Measurements from ENCODE around the gene GLIS1. TPM values are rescaled to one million over a fixed set of nuclear protein-coding genes. Genes with fewer than 3 reads are reported as not detected.

Gene GLIS1
- total and polyA plus RNA-seq, 7 donors = 0.03 to 0.40 (median 0.15) TPM

DNA sequence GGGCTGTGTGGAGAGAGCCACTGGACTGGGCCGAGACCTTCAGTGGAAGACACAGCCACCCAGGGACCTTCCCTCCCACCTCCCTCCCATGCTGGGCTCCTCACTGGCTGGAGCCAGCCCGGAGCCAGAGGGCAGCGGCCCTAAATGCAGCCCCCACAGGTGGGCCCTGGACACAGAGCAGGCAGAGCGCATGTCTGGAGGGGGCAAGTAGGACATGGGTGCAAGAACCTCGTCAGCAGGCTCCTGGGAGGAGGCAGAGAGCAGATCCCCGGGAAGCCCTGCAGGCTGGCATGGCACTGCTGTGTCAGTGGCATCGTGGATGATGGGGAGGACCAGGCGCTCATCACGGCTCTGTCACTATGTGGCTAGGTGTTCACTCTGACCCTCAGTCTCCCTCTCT lies 234.1 kb downstream of the GLIS1 start:
- intact Hi-C loops (cut with DNase I) = no loop called here
- no peaks in the 10 kb centered on the region for H3K9me3 ChIP-seq
- 85 to 89% (median 87%) methylated on average over 9 of the region's 9 CpGs for WGBS, 3 donors
- no peaks in the 10 kb centered on the region for H3K36me3 ChIP-seq (ENCODE audit: insufficient read depth in 1 of 2, low read depth in 1 of 2)
- DNase-seq (peak in 1 of 2 donors; percentile 38), ATAC-seq (no peak)
- TF ChIP-seq, protein P1, sequence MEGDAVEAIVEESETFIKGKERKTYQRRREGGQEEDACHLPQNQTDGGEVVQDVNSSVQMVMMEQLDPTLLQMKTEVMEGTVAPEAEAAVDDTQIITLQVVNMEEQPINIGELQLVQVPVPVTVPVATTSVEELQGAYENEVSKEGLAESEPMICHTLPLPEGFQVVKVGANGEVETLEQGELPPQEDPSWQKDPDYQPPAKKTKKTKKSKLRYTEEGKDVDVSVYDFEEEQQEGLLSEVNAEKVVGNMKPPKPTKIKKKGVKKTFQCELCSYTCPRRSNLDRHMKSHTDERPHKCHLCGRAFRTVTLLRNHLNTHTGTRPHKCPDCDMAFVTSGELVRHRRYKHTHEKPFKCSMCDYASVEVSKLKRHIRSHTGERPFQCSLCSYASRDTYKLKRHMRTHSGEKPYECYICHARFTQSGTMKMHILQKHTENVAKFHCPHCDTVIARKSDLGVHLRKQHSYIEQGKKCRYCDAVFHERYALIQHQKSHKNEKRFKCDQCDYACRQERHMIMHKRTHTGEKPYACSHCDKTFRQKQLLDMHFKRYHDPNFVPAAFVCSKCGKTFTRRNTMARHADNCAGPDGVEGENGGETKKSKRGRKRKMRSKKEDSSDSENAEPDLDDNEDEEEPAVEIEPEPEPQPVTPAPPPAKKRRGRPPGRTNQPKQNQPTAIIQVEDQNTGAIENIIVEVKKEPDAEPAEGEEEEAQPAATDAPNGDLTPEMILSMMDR (IDR thresholded peaks at IDR 0.05) = no peak
- H3K4me3 ChIP-seq = no peak overlapping the region
- H3K27me3 ChIP-seq (ENCODE audit: insufficient read depth in 3 of 3, low read length in 2 of 3) = peaks cover 0 to 6% (median 4%) of the 10 kb centered on the region in 3 donors
- no peak overlapping the region for H3K27ac ChIP-seq
- no peaks in the 10 kb centered on the region for H3K4me1 ChIP-seq

- TF ChIP-seq, protein P1 (IDR thresholded peaks at IDR 0.05) = no peak
- ATAC-seq (no peak), DNase-seq (peak in 1 of 2 donors; percentile 42)
- no peak overlapping the region for H3K27ac ChIP-seq
- intact Hi-C loops (cut with DNase I) = no loop called here
- H3K9me3 ChIP-seq = no peaks in the 10 kb centered on the region
- no peaks in the 10 kb centered on the region for H3K4me1 ChIP-seq
- H3K27me3 ChIP-seq (ENCODE audit: insufficient read depth in 3 of 3, low read length in 2 of 3) = peaks cover 0 to 12% (median 4%) of the 10 kb centered on the region in 3 donors
- 58 to 65% (median 64%) methylated on average over 27 of the region's 27 CpGs for WGBS, 3 donors
- no peak overlapping the region for H3K4me3 ChIP-seq
- H3K36me3 ChIP-seq (ENCODE audit: insufficient read depth in 1 of 2, low read depth in 1 of 2) = no peaks in the 10 kb centered on the region
Observed at GRCh38 chr1:53503433-53504217, 235.3 kb downstream of the GLIS1 start.

DNA sequence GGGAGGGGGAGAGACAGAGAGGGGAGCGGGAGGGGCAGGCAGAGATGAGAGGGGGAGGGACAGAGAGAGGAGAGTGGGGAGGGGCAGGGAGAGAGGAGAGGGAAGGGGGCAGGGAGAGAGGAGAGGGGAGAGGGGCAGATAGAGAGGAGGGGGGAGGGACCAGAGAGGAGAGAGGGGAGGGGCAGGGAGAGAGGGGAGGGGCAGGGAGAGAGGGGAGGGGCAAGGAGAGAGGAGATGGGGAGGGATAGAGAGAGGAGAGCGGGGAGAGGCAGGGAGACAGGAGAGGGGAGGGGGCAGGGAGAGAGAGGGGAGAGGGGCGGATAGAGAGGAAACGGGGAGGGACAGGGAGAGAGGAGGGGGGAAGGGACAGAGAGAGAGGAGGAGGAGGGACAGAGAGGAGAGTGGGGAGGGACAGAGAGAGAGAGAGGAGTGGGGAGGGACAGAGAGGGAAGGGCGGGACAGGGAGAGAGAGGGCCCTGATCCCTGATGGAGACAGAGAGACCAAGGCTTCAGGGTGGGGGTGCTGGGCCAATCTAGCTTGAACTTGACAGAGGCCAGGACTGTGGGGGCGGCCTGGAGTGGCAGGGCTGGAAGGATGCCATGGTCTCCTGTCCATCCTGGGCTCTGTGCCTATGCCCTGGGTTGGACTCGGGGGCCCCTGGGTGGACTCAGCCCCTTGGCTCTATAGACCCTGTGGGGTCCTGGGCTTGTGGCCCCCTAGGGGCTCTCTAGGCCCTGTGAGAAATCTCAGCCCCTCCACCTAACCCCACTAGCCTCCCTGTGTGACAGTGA lies 236.1 kb downstream of the GLIS1 start:
- ATAC-seq (no peak), DNase-seq (peak in 1 of 2 donors; percentile 23)
- peaks cover 0 to 12% (median 4%) of the 10 kb centered on the region in 3 donors for H3K27me3 ChIP-seq (ENCODE audit: insufficient read depth in 3 of 3, low read length in 2 of 3)
- H3K27ac ChIP-seq = no peak overlapping the region
- no peaks in the 10 kb centered on the region for H3K9me3 ChIP-seq
- H3K36me3 ChIP-seq (ENCODE audit: insufficient read depth in 1 of 2, low read depth in 1 of 2) = no peaks in the 10 kb centered on the region
- TF ChIP-seq, protein P1 (IDR thresholded peaks at IDR 0.05) = no peak
- 63 to 74% (median 71%) methylated on average over 6 to 7 of the region's 7 CpGs for WGBS, 3 donors
- intact Hi-C loops (cut with DNase I) = no loop called here
- no peak overlapping the region for H3K4me3 ChIP-seq
- H3K4me1 ChIP-seq = no peaks in the 10 kb centered on the region

DNA sequence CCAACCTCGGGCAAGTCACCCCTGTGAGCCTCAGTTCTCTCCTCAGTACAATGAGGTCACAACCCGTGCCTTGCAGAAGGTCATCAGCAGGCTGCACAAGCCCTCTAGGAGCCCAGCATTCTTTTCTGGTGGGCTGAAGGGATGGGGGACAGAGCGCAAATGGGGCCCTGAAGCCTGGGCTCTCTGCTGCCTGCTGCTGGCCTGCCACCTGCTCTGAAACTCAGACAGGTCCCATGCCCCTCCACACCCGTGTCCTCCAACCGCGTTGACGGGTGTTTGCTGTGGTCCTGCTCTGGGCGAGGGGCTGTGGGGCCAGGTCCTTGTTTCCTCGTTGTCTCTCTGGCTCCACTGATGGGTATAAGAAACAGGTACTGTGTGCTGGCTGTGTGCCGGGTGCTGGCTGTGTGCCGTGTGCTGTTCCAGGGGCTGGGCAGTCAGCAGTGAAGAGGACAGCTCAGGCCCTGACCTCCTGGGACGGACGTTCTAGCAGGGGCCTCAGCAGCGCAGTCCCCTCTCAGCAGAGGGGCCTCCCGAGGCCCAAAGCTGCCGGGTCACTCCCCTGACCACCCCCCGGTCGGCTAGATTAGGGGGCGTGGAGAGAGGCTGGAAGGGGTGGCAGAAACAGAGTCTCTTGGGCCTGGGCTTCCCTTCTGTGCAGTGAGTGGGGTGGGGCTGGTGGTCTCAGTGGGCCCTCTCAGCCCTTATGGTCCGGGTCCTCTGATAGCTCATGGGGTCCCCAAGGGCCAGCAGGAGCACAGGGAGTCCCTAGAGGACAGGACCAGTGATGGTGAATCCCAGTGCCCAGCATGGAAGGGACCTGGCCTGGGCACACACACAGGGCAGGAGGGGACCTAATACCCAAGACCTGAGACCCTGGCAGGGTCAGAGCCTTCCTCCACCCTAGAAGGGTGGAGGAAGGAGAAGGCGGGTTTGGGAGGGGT lies 237.6 kb downstream of the GLIS1 start:
- Histone ChIP-seq H3K4me1 (no peaks in the 10 kb centered on the region), H3K27ac (no peak overlapping the region), H3K36me3 (ENCODE audit: insufficient read depth in 1 of 2, low read depth in 1 of 2) (no peaks in the 10 kb centered on the region), H3K4me3 (no peak overlapping the region), H3K27me3 (ENCODE audit: insufficient read depth in 3 of 3, low read length in 2 of 3) (peaks cover 0 to 12% (median 4%) of the 10 kb centered on the region in 3 donors), H3K9me3 (no peaks in the 10 kb centered on the region)
- 56 to 71% (median 66%) methylated on average over 20 to 21 of the region's 21 CpGs for WGBS, 3 donors
- DNase-seq = peak in 1 of 2 donors; percentile 33
- no peak for ATAC-seq
- intact Hi-C loops (cut with DNase I) = no loop called here
- TF ChIP-seq, protein P1 (IDR thresholded peaks at IDR 0.05) = no peak
